ENCODE results near the gene BRD7.

GRCh38 chr16:50365791-50366575, 2.8 kb downstream of the BRD7 start:
- TF ChIP-seq POLR2A (IDR thresholded peaks at IDR 0.05), result no peak
- TF ChIP-seq CTCF (IDR thresholded peaks at IDR 0.05), result no peak
